ENCODE results near the gene B9D1.
"Not testable (repeated sequence)": the region's sequence is repeated elsewhere in the genome, so short reads cannot be mapped to it uniquely, and the experiment has no call there.

The B9D1 gene

GRCh38 chr17:19357351-19357750 is 5.2 kb downstream of the B9D1 start:
- DNase-seq: no peak

GRCh38 chr17:19354748-19355147 is 7.8 kb downstream of the B9D1 start:
- DNase-seq: no peak

GRCh38 chr17:19353401-19353800 is 9.1 kb downstream of the B9D1 start:
- not testable (repeated sequence) for DNase-seq

- no peak for DNase-seq
Observed at GRCh38 chr17:19348806-19349205, 13.7 kb downstream of the B9D1 start.

- DNase-seq: no peak
Observed at GRCh38 chr17:19348081-19348650, 14.4 kb downstream of the B9D1 start.

GRCh38 chr17:19347323-19348080 is 15.0 kb downstream of the B9D1 start:
- DNase-seq: no peak

GRCh38 chr17:19346351-19347255 is 15.9 kb downstream of the B9D1 start:
- DNase-seq: no peak

- DNase-seq: no peak
Observed at GRCh38 chr17:19345486-19346350, 16.8 kb downstream of the B9D1 start.

- DNase-seq: no peak
Observed at GRCh38 chr17:19345067-19345460, 17.5 kb downstream of the B9D1 start.

GRCh38 chr17:19344311-19345066 is 18.0 kb downstream of the B9D1 start:
- no peak for DNase-seq

- DNase-seq: no peak
Observed at GRCh38 chr17:19343671-19344151, 18.8 kb downstream of the B9D1 start.

GRCh38 chr17:19343256-19343630 is 19.3 kb downstream of the B9D1 start:
- no peak for DNase-seq

- no peak for DNase-seq
Observed at GRCh38 chr17:19342611-19343255, 19.8 kb downstream of the B9D1 start.

GRCh38 chr17:19341641-19342610 is 20.6 kb downstream of the B9D1 start:
- DNase-seq: peak in 1 of 2 experiments; percentile 15

GRCh38 chr17:19341211-19341631 is 21.3 kb downstream of the B9D1 start:
- DNase-seq: no peak

GRCh38 chr17:19339341-19339815 is 23.1 kb downstream of the B9D1 start:
- DNase-seq: no peak

GRCh38 chr17:19338031-19338990 is 24.2 kb downstream of the B9D1 start:
- peak; percentile 76 to 77 for DNase-seq

GRCh38 chr17:19337712-19338023 is 24.9 kb downstream of the B9D1 start:
- no peak for DNase-seq
